NCI-H1092 treated with DMSO at 0.1 percent for 48 hours (cell line): Measurements from ENCODE around the gene SNX22.

Experiments used
- DNase-seq: peaks from one replicate; lab custom pipeline; 2025; lab: John Stamatoyannopoulos, UW

Gene SNX22

DNA sequence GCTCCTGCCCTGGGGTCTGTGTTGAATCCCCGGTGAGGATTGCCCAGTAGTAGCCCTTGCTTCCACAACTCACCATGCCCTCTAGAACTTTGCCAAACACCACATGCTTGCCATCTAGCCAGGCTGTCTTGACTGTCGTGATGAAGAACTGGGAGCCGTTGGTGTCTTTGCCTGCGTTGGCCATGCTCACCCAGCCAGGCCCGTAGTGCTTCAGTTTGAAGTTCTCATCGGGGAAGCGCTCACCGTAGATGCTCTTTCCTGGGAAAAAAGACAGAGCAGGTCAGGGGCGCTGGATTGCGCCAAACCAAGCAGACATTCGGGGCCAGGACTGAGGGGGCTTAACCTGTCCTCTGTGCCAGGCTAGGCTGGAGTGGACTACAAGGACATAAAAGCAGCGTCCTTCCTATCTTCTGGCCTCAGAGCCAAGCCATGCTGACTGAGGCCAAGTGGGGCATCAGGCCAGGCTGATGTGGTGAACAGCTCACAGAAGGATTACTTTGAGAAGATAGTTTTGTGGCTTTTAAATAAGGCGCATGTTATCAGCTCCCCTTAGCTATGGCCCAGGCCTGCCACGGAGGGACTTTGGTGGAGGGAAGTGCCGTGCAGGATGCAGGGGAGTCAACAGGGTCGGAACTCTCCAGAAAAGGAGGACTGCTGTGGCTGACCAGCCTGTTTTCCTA lies 5.3 kb downstream of the SNX22 start:
- DNase-seq, result no peak

DNA sequence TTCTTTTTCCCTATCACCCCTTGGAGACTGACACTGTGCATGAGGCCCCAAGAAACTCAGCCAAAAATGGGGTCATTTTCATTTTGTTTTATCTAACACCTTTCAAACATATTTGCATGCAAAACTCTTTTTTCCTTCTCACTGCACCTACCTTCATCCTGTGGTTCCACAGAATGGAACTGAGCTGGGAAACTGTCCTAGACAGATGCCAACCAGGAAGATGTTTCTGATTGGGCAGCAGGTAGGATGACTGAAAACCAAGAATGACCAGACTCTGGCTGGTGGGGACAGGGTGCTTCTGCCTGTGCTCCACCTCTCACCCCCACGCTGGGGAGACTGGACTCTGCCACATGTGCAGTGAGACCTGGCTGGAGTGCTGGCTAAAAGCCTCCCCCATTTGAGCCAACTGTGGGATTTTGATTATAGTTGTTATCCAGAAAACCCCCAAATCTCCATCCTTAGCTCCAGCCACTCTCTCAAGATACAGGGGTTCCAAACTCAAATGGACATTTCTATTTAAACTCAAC lies 6.1 kb downstream of the SNX22 start:
- DNase-seq, result no peak

DNA sequence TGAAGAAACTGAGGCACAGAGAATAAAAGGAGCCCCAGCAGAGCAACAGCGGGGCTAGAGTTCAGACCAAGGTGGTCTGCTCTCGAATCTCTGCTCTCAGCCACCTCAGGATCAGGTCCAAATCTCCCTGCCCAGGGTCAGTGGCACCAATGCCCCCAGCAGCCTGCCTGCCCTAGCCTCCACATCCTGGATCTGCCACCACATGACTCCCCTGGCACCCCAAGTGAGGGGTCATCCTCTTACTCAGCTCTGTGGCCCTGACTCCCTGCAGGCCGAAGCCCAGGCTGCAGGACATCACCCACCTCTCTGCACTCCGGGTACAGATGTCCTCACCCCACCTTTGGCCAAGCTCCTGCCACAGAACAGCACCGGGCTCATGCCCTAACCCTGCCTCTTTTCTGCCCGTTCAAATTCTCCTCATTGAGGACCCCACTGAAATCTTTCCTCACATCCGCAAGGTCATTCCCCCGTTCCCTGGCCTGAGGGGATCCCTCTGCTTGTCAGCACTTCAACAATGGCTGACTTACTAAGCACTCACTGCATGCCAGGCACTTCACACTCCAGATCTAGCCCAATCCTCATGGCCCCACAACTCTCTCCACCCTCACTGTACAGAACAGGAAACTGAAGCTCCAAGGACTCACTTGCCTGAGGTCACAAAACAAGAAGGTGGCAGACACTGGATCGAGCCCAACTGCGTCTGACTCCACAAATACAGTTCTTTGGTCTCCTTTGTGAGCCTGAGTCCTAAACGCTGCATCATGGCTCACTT lies 7.0 kb downstream of the SNX22 start:
- DNase-seq, result no peak

DNA sequence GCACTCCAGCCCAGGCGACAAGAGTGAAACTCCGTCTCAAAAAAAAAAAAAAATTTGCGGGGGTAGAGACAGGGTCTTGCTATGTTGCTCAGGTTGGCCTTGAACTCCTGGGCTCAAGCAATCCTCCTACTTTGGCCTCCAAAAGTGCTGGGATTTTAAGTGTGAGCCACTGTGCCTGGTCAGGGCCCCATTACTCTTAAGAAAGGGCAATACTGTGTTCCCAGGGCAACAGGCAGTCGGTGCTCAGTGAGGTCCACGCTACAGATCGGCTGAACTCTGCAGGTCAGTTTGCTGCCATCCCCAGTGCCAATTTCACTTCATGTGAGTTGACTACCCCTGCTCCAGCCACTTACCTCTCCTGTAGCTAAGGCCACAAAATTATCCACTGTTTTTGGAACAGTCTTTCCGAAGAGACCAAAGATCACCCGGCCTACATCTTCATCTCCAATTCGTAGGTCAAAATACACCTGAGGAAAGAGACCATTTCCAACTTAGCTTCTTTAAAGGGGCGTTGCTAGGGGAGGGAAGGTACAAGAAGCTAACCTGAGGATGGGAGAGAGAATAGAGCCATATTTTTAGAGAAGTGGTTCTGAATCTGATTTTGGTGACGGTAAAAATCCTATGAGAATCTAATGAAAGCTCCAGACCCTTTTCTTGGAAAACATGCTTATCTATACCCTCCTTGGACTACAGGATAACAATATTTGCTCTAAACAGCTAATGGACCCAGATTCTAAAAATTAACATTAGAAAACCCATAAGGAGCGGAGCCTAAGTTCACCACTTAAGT lies 10.4 kb downstream of the SNX22 start:
- no peak for DNase-seq

DNA sequence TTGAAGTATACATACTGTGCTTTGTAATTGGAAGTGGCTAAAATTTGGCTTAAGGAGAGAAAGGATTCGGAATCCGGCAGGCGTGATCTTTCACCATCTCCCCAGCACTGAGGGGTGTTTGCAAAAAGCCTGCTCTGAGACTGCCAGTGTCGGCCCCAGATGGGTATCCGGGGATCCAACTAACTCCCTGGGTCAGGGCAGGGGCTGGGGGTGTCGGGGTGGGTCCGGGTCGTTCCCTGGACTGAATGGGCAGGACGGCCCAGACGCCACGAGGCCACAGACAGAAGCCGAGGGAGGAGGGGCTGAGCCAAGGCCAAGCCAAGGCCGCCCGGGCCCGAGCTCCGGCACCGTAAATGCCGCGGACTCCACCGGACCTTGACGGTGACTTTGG lies 10.9 kb downstream of the SNX22 start:
- no peak for DNase-seq

DNA sequence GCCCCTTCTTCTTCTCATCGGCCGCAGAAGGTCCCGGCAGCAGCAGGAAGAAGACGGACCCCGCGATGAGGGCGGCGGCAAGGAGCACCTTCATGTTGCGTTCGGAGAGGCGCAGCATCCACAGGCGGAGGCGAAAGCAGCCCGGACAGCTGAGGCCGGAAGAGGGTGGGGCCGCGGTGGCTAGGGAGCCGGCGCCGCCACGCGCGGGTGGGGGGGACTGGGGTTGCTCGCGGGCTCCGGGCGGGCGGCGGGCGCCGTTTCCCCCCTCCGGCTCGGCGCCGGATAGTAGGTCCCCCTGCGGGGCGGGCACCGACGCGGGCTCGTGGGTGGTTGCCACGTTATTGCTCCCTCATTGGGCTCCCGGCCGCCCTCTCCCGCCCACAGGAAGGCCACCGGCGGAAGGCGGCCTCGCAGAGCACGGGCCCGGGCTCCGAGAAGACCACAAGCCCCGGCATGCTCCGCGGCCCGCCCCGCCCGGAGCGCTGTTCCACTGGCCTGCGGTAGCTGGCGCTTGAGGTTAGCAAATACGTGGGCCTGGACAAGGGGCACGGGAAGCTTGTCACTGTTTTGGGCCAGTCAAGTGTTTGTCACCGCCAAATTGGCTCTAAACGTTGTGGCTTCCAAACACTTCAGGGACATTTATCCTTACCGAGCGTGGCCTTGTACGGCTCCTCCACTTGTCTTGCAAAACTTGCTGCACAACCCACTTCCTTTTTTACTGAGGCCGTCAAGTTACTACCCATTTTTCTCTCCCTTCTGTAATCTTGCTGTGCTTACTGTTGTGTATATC lies 11.5 kb downstream of the SNX22 start, which contains the start of gene PPIB:
Gene PPIB (minus strand): TSS at position 154 of the 790 bp plus-strand sequence. CDS start 36 bp downstream, at position 118.
- DNase-seq, result peak; percentile 96

DNA sequence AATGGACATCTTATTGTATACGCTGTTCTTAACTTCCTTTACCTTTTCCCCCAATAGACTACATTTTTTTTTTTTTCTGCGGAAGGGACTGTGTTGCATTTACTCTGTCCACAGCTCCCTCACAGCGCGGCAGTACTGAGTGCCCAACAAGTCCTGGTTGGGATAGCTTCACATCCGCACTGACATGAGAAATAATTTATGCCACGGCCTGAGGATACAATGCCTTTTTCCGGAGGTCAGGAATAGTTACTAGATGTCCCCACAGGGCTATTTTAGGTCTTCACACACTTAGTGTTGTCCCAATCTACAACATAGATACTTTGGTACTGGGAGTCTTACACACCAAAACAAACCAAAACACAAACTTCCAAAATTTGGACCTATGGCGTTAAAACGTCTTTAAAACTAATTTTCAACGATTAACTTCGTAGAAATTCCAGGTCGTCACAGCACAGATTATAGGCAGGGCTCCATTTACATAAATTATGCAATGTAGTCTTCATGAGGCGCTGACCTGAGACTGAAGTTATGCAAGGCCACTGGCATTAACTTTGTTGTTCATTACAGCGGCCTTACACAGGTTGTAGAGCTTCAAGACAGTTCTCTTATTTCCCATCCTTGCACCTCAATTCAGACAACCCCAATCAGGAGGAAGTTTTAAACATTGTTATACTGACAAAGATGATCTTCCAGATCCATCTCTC lies 12.3 kb downstream of the SNX22 start:
- DNase-seq, result no peak

DNA sequence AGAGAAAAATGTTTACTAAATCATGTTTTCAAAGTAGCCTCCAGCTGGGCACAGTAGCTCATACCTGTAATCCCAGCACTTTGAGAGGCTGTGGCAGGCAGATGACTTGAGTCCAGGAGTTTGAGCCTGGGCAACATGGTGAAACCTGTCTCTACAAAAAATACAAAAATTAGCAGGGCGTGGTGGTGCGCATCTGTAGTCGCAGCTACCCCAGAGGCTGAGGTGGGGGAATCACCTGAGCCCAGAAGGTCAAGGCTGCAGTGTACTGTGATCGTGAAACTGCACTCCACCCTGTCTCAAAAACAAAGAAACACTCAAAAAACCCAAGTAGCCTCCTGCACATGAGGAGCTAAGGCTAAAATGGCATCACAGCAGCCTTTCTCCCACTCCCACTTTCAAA lies 12.9 kb downstream of the SNX22 start:
- DNase-seq, result no peak

DNA sequence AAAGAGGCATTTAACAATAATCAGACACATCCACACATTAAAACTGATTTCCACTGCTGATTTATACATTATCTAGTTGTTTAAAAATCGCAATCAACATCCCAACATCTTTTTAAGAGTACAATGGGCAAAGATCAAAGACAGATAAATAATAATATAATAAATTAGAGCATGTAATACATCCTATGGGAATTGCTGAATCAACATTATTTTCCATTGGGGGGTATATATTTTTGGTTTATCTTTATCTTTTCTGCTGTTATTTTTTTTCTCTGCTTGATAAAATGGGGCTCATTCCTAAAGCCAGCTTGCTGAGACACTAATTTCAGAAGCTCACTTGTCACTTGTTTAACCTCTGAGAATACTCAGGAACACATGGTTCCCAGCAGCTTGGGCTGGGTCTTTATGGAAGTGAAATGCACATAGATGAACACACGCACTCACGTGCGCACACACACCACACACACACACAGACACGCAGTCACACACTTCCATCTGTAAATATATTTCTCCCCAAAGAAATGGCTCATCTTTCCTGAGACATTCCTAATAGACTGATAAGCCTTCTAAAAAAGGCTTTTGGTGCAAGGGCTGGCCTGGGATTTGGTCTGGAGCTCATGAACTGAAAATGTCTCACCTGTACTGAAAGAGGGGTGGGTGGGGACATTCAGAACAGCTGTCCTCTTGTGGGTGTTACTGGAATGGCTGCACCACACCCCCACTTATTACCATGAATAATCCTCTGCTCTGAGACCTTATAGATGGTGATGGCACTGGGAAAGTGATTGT lies 14.8 kb downstream of the SNX22 start:
- DNase-seq, result no peak

DNA sequence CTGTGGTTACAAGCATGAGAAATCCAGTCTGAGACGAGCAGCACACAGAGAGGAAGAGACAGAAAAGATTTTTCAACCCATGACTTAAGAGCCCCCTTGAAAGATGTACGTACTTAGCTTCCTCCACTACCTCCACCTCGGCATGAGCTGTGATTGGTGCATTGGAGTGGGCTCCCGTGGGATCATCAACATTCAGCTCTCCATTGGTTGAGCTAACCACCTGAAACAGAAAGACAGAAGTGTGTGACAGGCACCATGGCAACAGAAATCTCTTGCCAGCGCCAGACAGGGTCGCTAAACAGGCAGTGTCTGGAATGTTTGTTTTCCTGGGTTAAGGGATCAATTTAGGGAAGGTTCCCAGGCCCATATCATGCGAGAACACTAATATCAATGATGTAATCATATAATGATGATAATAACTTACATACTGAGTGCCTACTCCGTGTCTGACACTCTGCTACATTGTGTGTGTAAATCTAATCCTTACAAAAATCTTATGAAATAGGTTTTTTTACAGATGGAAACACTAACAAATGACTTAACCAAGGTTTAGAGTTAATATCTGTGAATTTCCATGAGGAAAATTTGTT lies 28.8 kb downstream of the SNX22 start:
- peak; percentile 25 for DNase-seq

DNA sequence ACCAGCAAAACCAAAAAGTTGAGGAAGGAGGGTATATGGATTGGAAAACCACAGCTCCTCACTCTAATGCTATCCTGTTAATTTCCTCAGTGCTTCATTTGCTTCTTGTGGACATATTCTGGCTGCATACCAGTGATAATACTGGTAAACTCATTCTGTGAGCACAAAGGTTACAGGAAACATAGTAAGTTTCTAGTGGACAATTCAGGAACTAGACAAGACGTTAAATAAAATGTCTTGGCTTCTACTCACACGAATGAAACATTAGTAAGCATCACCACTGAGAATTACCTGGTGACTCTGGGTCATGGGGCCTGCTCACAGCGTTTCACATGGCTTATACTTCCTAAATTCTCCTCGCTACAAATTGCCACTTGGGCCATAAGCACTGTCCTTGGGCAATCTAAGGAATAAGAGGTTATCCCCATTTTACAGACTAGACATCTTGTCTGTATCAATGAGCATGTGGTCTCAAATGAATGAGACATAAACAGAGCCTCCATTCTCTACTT lies 31.4 kb downstream of the SNX22 start:
- DNase-seq, result no peak

DNA sequence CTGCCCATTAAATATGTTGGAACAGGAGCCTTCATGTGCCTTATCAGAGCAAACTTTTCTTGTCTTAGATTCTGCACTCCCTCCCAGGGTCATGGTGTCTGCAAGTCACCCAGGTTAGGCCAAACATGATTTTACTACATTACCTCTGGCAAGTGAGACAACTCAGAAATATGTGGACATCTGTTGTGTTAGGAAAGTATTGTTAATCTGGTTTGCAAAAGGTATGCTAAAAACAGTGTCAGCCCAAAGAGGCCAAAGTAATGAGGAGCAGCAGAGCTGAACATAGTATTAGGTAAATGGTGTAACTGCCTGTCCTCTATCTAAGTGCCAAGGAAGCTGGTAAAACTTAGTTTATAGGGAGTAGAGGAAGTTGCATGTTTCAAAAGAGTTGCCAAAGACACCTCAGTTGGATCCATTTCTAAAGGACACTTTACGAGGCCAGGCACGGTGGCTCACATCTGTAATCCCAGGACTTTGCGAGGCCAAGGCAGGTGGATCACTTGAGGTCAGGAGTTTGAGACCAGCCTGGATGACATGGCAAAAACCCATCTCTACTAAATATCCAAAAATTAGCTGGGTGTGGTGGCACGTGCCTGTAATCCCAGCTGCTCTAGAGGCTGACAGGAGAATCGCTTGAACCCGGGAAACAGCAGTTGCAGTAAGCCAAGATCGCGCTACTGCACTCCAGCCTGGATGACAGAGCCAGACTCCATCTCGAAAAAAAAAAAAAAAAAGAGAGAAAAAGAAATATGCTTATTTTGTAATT lies 33.8 kb downstream of the SNX22 start:
- no peak for DNase-seq

DNA sequence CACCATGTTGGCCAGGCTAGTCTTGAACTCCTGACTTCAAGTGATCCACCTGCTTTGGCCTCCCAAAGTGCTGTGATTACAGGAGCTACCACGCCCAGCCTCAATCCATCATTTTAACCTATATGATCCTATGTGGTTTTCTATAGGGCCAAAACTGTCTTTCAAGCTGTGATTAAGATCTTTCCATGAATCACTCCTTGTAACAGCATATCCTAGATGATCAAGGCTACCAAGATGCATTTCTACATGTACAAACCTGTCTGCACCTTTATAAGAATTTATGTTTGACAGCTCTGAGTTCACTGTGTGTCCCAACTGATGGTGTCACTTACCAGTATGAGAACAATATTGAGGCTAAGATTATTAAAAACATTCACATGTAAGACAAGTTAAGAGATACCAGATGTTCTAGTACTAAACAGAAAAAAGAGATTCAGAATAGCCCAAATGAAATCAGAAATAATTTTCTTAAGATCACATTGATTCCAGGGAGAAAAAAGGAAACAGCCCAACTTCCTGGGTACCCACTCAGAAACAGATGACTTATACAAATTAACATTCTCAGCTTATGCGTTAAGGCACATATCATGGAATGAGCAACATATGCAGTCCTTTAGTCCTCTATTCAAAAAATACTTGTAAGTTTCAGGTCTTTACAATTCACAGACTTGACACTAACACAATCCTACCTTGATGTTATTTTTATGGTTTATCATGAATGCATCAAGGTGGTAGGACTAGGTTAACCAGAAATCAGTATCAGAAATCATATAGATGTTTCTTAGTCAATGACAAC lies 36.1 kb downstream of the SNX22 start:
- DNase-seq, result no peak

DNA sequence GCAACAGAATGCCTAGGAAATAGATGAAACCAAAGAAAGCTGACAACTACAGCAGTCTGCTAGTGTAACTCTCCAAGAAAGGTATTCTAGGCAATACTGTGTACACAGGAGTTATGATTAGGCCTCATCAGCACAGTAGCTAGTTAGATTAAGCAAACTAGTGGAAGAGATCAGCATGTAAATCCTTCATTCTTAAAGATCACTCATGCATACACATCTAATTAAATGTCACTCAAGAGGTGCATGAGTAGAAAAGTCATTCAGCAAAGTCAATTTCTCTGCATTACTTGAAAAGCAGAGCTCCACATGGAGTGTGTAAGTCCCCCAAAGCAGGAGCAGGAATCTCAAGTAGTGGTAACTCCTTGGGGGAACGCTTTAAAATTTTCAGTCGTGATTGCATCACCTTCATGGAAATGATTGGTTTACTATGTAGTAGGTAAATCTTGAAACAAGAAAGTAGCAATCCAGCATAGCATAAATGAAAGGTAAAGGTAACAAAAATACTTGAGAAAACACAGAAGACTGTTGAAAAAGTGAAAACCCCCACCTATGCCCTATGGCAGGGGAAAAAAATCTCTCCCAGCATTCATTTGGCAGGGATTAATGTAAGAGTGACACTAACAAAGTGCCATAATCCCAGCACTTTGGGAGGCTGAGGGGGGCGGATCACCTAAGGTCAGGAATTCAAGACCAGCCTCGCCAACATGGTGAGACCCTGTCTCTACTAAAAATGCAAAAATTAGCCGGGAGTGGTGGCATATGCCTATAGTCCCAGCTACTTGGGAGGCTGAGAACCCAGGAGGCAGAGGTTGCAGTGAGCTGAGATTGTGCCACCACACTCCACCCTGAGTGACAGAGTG lies 40.7 kb downstream of the SNX22 start:
- DNase-seq, result no peak

DNA sequence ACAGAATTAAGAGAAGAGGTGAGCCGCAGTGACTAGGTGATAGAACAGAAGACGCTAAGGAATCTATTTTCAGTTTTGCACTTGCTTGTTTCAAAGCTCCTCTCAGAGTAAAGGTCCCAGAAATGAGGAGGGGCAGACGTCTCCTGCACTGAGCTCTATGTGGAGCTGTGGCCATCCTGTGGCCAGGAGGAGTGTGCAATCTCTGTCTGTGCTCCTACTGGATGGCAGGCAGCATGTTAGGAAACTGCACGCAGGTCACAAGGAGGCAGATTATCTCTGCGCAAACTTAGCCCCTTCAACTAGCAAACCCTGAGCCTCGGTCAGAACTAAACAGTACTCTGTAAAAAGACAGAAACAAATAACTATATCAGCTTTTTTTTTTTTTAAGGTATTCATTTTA lies 42.4 kb downstream of the SNX22 start:
- no peak for DNase-seq

DNA sequence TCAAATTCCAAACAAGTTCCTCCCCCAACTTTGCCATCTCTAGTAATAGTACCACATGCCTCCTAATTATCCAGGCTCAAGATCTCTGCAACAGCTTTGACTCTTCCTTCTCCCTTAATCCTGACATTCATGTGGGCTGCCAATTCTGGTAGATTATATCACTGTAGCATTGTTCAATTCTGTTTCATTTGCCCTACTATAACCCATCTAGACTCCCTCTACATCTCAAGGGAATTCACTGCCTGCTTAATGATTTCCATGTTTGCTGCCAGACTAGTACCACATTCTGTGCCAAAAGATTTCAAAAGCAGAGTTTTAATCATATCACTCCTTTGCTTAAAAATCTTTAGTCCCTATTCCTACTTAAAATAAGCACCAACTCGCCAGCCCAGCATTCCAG lies 45.9 kb downstream of the SNX22 start:
- no peak for DNase-seq

DNA sequence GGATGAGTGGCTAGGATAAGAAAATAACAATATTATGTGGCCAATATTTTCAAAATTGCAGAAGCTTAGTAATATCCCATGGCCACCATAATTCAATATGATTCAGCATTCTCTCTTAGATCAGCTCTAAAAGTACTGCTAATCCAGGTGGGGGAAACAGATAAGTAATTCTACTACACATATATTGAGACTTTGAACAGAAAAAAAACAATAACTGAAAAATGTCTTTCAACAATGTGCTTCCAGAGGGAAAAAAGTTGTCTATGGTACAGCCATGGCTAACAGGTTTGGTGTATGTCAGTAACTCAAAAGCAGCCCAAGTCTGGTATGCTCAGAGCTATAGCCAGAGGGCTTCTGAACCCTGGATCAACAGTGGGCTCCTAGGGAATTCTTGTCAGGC lies 53.7 kb downstream of the SNX22 start:
- no peak for DNase-seq
